OCI-LY1 (cell line): Measurements from ENCODE around the gene RERE.
A peak's percentile ranks its signal among the peaks of the same experiment; 100 is the strongest.

Experiments
- H2AFZ ChIP-seq: fragments of 200-600 bp; sonication (generic), shearing (Covaris generic); 2 replicates; pipeline ENCODE4 v1.6.0; 2014; ENCODE audit warnings: antibody characterized with exemption, mild to moderate bottlenecking, low read length
- H3F3A ChIP-seq: fragments of 200-600 bp; sonication (generic), shearing (Covaris generic); 2 replicates; pipeline ENCODE4 v1.6.0; 2014; ENCODE audit warnings: mild to moderate bottlenecking, antibody characterized with exemption, low read length, moderate library complexity; ENCODE audit not compliant: insufficient read depth
- H3K27ac ChIP-seq: fragments of 200-600 bp; sonication (generic); 2 replicates; pipeline ENCODE4 v1.5.1; 2014; ENCODE audit warnings: low read length, mixed run types, mild to moderate bottlenecking, low read depth; ENCODE audit not compliant: poor library complexity, severe bottlenecking
- H3K27me3 ChIP-seq: fragments of 200-600 bp; sonication (generic); 2 replicates; pipeline ENCODE4 v1.6.0; 2014; ENCODE audit warnings: antibody characterized with exemption, mild to moderate bottlenecking, low read length, moderate library complexity; ENCODE audit not compliant: insufficient read depth
- H3K36me3 ChIP-seq: fragments of 200-600 bp; sonication (generic); 2 replicates; pipeline ENCODE4 v1.6.1; 2014; ENCODE audit warnings: mild to moderate bottlenecking, antibody characterized with exemption, low read length, moderate library complexity, mixed read lengths; ENCODE audit not compliant: insufficient read depth
- H3K4me1 ChIP-seq: fragments of 200-600 bp; sonication (generic); 2 replicates; pipeline ENCODE4 v1.5.1; 2014; ENCODE audit warnings: mild to moderate bottlenecking, low read length, moderate library complexity; ENCODE audit not compliant: insufficient read depth, severe bottlenecking
- H3K4me2 ChIP-seq: fragments of 200-600 bp; sonication (generic), shearing (Covaris generic); 2 replicates; pipeline ENCODE4 v1.6.1; 2014; ENCODE audit warnings: low read length
- H3K4me3 ChIP-seq: fragments of 200-600 bp; sonication (generic); 2 replicates; pipeline ENCODE4 v1.5.1; 2014; ENCODE audit warnings: low read length, low read depth, mild to moderate bottlenecking, mixed read lengths; ENCODE audit not compliant: poor library complexity, severe bottlenecking
- H3K79me2 ChIP-seq: fragments of 200-600 bp; shearing (Covaris generic); 2 replicates; pipeline ENCODE4 v1.6.1; 2016; ENCODE audit warnings: mixed run types, low read length, mixed read lengths; ENCODE audit not compliant: insufficient read depth
- H3K9ac ChIP-seq: fragments of 200-600 bp; sonication (generic), shearing (Covaris generic); 2 replicates; pipeline ENCODE4 v1.6.1; 2014; ENCODE audit warnings: mild to moderate bottlenecking, low read length, mixed read lengths
- H3K9me2 ChIP-seq: fragments of 200-600 bp; sonication (generic), shearing (Covaris generic); 2 replicates; pipeline ENCODE4 v1.6.1; 2014; ENCODE audit warnings: low read depth, mild to moderate bottlenecking, low read length, mixed read lengths
- H3K9me3 ChIP-seq: fragments of 200-600 bp; shearing (Covaris generic); 2 replicates; pipeline ENCODE4 v1.6.1; 2014; ENCODE audit warnings: low read length, mixed read lengths
- H4K20me1 ChIP-seq: fragments of 200-600 bp; sonication (generic), shearing (Covaris generic); 2 replicates; pipeline ENCODE4 v1.6.0; 2016; ENCODE audit warnings: mild to moderate bottlenecking, low read length; ENCODE audit not compliant: insufficient read depth
- EZH2 ChIP-seq: fragments of 200-600 bp; sonication (generic), shearing (Covaris generic); IDR thresholded peaks from 2 replicates; pipeline ENCODE4 v1.8.0; 2017; ENCODE audit warnings: borderline replicate concordance, mixed run types, mild to moderate bottlenecking, antibody characterized with exemption, low read length, moderate library complexity, mixed read lengths
- TF ChIP-seq, protein P1 (sequence below): fragments of 200-600 bp; sonication (generic), shearing (Covaris generic); IDR thresholded peaks from 2 replicates; pipeline ENCODE4 v1.5.1; 2017; ENCODE audit warnings: mild to moderate bottlenecking, antibody characterized with exemption, low read length, moderate library complexity, mixed read lengths

Gene RERE

GRCh38 chr1:8512504-8512903 is 304.9 kb downstream of the RERE start:
- H3K4me1 ChIP-seq, result peaks cover 91% of the 10 kb centered on the region
- no peaks in the 10 kb centered on the region for H3K9me3 ChIP-seq
- H3K9me2 ChIP-seq, result no peaks in the 10 kb centered on the region
- H3K27me3 ChIP-seq, result no peaks in the 10 kb centered on the region
- peak overlapping the region; percentile 36; the same call in 1 of the 2 replicates for H3K9ac ChIP-seq
- no peaks in the 10 kb centered on the region for H4K20me1 ChIP-seq
- no peak overlapping the region for H2AFZ ChIP-seq
- H3K4me3 ChIP-seq, result peak overlapping the region; percentile 28
- peaks cover 34% of the 10 kb centered on the region for H3K79me2 ChIP-seq
- H3K27ac ChIP-seq, result peak overlapping the region; percentile 97
- TF ChIP-seq, protein P1, sequence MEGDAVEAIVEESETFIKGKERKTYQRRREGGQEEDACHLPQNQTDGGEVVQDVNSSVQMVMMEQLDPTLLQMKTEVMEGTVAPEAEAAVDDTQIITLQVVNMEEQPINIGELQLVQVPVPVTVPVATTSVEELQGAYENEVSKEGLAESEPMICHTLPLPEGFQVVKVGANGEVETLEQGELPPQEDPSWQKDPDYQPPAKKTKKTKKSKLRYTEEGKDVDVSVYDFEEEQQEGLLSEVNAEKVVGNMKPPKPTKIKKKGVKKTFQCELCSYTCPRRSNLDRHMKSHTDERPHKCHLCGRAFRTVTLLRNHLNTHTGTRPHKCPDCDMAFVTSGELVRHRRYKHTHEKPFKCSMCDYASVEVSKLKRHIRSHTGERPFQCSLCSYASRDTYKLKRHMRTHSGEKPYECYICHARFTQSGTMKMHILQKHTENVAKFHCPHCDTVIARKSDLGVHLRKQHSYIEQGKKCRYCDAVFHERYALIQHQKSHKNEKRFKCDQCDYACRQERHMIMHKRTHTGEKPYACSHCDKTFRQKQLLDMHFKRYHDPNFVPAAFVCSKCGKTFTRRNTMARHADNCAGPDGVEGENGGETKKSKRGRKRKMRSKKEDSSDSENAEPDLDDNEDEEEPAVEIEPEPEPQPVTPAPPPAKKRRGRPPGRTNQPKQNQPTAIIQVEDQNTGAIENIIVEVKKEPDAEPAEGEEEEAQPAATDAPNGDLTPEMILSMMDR, result no peak
- TF ChIP-seq EZH2, result no peak
- peak overlapping the region; percentile 40 for H3K4me2 ChIP-seq
- H3K36me3 ChIP-seq, result 0 out of 2 replicates have a peak, but pooled peaks cover 8% of the 10 kb centered on the region
- 0 out of 2 replicates have a peak, but pooled peaks cover 15% of the 10 kb centered on the region for H3F3A ChIP-seq

DNA sequence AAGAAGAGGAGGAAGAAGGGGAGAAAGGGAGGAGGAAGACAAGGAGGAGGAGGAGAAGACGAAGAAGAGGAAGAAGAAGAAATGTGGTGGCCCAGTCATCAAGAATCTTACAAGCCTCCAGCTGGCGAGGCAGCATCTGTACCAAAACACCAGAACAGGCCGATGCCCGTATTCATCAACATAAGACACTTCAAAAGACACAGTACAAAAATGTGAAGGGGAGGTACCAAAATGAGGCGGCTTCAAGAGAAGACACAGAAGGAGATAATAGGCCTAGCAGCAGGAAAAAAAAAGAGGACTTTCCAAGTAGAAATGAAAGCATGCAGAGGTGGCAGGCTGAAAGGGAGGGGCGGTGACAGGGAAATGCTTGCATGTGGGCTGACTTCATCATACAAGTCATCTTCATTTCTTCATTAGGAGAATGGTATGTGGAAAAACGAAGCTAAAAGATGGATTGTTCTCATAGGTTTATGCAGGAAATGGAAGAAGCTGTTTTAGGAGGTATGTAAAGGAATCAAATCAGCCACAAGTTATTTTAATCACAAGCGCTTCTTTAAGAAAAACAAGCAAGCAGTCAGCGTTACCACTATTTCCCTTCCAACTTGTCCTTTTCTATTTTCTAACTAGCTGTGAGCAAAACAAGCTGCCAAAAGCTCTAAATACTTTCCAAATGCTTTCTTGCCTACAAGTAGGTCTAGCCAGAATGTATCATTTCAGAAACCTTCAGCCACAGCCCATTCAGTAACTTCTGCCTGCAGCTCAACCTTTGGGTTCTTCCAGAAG is 307.2 kb downstream of the RERE start:
- Histone ChIP-seq H3K36me3 (peaks cover 14% of the 10 kb centered on the region; the same call in 1 of the 2 replicates), H3K9me2 (no peaks in the 10 kb centered on the region), H3K27me3 (no peaks in the 10 kb centered on the region), H3K79me2 (peaks cover 19% of the 10 kb centered on the region), H3F3A (0 out of 2 replicates have a peak, but pooled peaks cover 15% of the 10 kb centered on the region), H3K4me3 (peak overlapping the region; percentile 39), H4K20me1 (no peaks in the 10 kb centered on the region), H2AFZ (no peak overlapping the region), H3K9me3 (no peaks in the 10 kb centered on the region), H3K9ac (peak overlapping the region; percentile 54), H3K27ac (peak overlapping the region; percentile 97), H3K4me1 (peaks cover 78% of the 10 kb centered on the region), H3K4me2 (peak overlapping the region; percentile 65)
- TF ChIP-seq, protein P1, result no peak
- no peak for TF ChIP-seq EZH2

DNA sequence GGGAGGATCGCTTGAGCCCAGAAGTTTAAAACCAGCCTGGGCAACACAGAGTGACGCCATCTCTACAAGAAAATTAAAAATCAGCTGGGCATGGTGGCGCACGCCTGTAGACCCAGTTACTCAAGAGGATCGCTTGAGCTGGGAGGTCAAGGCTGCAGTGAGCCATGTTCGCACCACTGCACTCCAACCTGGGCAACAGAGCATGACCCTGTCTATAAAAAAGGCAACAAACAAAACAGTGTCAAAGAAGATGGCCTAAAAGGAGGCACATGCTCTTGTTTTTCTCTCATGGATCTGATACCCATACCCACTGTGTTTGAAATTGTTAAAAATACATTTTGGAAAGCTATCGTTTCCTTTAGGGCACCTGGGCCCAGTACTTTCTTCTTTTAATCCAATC is 307.9 kb downstream of the RERE start:
- Histone ChIP-seq H3K36me3 (peaks cover 14% of the 10 kb centered on the region; the same call in 1 of the 2 replicates), H3F3A (0 out of 2 replicates have a peak, but pooled peaks cover 15% of the 10 kb centered on the region), H3K79me2 (peaks cover 13% of the 10 kb centered on the region), H3K4me2 (peak overlapping the region; percentile 65), H3K27me3 (no peaks in the 10 kb centered on the region), H3K9me2 (no peaks in the 10 kb centered on the region), H4K20me1 (no peaks in the 10 kb centered on the region), H3K27ac (peak overlapping the region; percentile 97), H2AFZ (no peak overlapping the region), H3K4me1 (peaks cover 71% of the 10 kb centered on the region), H3K4me3 (peak overlapping the region; percentile 39), H3K9me3 (no peaks in the 10 kb centered on the region), H3K9ac (peak overlapping the region; percentile 54)
- TF ChIP-seq EZH2, result no peak
- TF ChIP-seq, protein P1, result no peak
